WTC11 (cell line): ENCODE measurements around the gene MRC2.

ENCODE experiments used
- FOXK1 ChIP-seq: sonication (generic); formaldehyde crosslinking; IDR thresholded peaks from 2 replicates; pipeline ENCODE4 v1.8.0; 2022; ENCODE audit warnings: mild to moderate bottlenecking, moderate library complexity, missing genetic modification reagents
- TF ChIP-seq, protein P1 (sequence below): fragments of 200-600 bp; IDR thresholded peaks from 2 replicates; pipeline ENCODE4 v1.8.0; 2022; ENCODE audit warnings: antibody characterized with exemption

DNA sequence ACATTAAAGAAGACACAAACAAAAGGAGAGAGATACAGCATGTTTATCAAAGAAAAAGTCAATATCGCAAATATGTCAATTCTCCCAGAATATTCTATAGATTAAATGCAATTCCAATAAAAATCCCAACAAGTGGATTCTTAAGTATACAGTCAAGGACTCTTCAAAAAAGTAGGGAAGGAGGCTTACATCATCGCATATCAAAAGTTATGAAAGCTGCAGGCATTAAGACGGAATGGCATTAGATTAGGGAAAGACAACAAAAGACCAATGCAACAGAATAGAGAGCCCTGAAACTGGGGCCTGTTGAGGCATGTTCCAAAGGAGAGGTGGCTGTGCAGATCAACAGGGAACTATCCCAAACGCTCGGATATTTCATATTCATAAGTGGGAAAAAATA lies 104.7 kb downstream of the MRC2 start:
- TF ChIP-seq, protein P1, sequence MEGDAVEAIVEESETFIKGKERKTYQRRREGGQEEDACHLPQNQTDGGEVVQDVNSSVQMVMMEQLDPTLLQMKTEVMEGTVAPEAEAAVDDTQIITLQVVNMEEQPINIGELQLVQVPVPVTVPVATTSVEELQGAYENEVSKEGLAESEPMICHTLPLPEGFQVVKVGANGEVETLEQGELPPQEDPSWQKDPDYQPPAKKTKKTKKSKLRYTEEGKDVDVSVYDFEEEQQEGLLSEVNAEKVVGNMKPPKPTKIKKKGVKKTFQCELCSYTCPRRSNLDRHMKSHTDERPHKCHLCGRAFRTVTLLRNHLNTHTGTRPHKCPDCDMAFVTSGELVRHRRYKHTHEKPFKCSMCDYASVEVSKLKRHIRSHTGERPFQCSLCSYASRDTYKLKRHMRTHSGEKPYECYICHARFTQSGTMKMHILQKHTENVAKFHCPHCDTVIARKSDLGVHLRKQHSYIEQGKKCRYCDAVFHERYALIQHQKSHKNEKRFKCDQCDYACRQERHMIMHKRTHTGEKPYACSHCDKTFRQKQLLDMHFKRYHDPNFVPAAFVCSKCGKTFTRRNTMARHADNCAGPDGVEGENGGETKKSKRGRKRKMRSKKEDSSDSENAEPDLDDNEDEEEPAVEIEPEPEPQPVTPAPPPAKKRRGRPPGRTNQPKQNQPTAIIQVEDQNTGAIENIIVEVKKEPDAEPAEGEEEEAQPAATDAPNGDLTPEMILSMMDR = no peak
- no peak for TF ChIP-seq FOXK1 (CRISPR knock-in tag)
